ENCODE data around the gene TUBB2B.

- TF ChIP-seq CTCF (IDR thresholded peaks at IDR 0.05; ENCODE audit: poor library complexity, severe bottlenecking) (no peak), POLR2AphosphoS5 (IDR thresholded peaks at IDR 0.05) (no peak)
Observed at GRCh38 chr6:3205913-3206312, 21.5 kb downstream of the TUBB2B start.
